ENCODE measurements around the gene SPARCL1. TPM values are rescaled to one million over a fixed set of nuclear protein-coding genes. Genes with fewer than 3 reads are reported as not detected.
A peak's percentile ranks its signal among the peaks of the same experiment; 100 is the strongest.
"Not testable (repeated sequence)": the region's sequence is repeated elsewhere in the genome, so short reads cannot be mapped to it uniquely, and the experiment has no call there.

Gene SPARCL1
- polyA plus RNA-seq, 1 donor from 2014 or later = not detected

GRCh38 chr4:87424099-87424543 lies 105.1 kb downstream of the SPARCL1 start:
- H3K36me3 Mint-ChIP-seq, H3K9me3 Mint-ChIP-seq, H3K27me3 Mint-ChIP-seq: not testable (repeated sequence)
- Mint-ChIP-seq H3K4me3 (peak overlapping the region; percentile 39 to 94 (median 78)), H3K27ac (peak overlapping the region in 1 of 3 donors; percentile 94), H3K4me1 (peaks cover 26 to 43% (median 34%) of the 10 kb centered on the region in 3 donors)

Other genes with a start within 250 kb of the SPARCL1 start
- not detected for gene HSD17B13, start 206.5 kb downstream of the SPARCL1 start, polyA plus RNA-seq
- gene HSD17B11, start 138.2 kb downstream of the SPARCL1 start, polyA plus RNA-seq = 59.5 TPM
- gene NUDT9, start 106.8 kb downstream of the SPARCL1 start, polyA plus RNA-seq = 23.6 TPM
- gene DSPP, start 79.2 kb upstream of the SPARCL1 start, polyA plus RNA-seq = not detected
- gene DMP1, start 120.9 kb upstream of the SPARCL1 start, polyA plus RNA-seq = not detected

Measured in IgD-negative memory B cell (primary cell).